Activated naive CD8-positive, alpha-beta T cell (primary cell): ENCODE measurements around the gene ADAM10.

Source experiments
- H3K27ac Mint-ChIP-seq: one replicate; pipeline ENCODE4 v1.8.0; 2021; ENCODE audit warnings: mixed read lengths
- H3K27me3 Mint-ChIP-seq: one replicate; pipeline ENCODE4 v1.8.0; 2021; ENCODE audit warnings: mixed read lengths
- H3K36me3 Mint-ChIP-seq: one replicate; pipeline ENCODE4 v1.8.0; 2021; ENCODE audit warnings: mixed read lengths
- H3K4me1 Mint-ChIP-seq: one replicate; pipeline ENCODE4 v1.8.0; 2021; ENCODE audit warnings: low read depth, mixed read lengths
- H3K4me3 Mint-ChIP-seq: one replicate; pipeline ENCODE4 v1.8.0; 2021; ENCODE audit warnings: mild to moderate bottlenecking, mixed read lengths
- H3K9me3 Mint-ChIP-seq: one replicate; pipeline ENCODE4 v1.8.0; 2021; ENCODE audit warnings: low read depth, mixed read lengths

The ADAM10 gene

DNA sequence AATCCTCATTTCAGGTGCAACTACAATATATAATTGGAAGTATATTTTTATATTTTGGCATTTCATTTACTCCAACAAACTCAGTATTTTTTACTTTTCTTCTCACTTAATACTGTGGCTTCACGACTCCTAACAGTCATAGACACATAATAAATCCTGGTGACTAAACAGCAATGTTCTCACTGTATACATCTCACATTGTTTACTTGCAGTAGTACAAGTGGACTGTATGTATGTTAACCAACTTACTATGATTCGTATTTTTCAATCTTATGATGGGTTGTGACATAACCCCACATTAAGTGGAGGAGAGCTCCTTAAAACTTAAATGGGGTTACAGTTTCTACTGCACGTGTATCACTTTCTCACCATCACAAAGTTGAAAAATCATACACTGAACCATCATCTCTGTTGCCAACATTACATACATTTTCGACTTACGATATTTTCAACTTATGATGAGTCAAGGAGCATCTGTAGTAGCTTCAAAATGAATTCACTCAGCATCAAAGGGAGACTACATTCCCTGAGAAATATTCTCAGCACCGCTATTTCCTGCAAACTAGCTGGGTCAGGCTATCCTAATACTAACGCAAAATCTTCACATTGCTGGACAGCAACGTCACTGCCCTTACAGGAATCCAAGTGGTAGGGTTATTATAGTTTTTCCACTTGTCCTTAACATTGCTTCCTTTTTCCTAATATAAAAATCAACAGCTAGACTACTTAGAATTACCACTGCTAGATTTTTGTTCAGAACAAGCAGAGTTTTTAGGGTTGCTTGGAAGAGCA, 7.3 kb downstream of the ADAM10 start:
- no peaks in the 10 kb centered on the region for H3K27me3 Mint-ChIP-seq
- H3K27ac Mint-ChIP-seq: peak overlapping the region; percentile 17
- peaks cover 74% of the 10 kb centered on the region for H3K4me1 Mint-ChIP-seq
- no peak overlapping the region for H3K4me3 Mint-ChIP-seq
- H3K9me3 Mint-ChIP-seq: no peaks in the 10 kb centered on the region
- H3K36me3 Mint-ChIP-seq: no peaks in the 10 kb centered on the region

DNA sequence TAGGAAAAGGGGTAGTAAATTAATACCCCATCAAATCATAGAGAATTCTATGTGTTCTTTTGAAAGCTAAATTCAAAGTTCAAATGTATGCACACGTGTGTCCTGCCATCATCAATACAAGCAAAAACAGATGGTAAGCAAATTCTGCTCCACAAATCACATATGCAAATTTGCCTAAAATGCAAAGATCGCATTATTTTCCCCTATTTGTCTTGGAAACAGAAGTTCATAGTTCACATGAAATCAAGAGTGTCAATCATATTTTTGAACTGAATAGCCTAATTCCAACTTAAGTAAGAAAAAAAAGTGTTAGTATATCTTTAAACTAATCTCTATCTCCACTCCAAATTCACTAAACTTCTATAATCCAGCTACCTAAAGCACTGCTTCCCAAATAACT, 8.5 kb downstream of the ADAM10 start:
- H3K27ac Mint-ChIP-seq: no peak overlapping the region
- H3K36me3 Mint-ChIP-seq: no peaks in the 10 kb centered on the region
- no peak overlapping the region for H3K4me3 Mint-ChIP-seq
- peaks cover 79% of the 10 kb centered on the region for H3K4me1 Mint-ChIP-seq
- no peaks in the 10 kb centered on the region for H3K9me3 Mint-ChIP-seq
- H3K27me3 Mint-ChIP-seq: no peaks in the 10 kb centered on the region

- peaks cover 78% of the 10 kb centered on the region for H3K4me1 Mint-ChIP-seq
- no peaks in the 10 kb centered on the region for H3K9me3 Mint-ChIP-seq
- no peak overlapping the region for H3K4me3 Mint-ChIP-seq
- H3K27ac Mint-ChIP-seq: no peak overlapping the region
- H3K27me3 Mint-ChIP-seq: no peaks in the 10 kb centered on the region
- no peaks in the 10 kb centered on the region for H3K36me3 Mint-ChIP-seq
Measured at GRCh38 chr15:58740436-58740835, 9.1 kb downstream of the ADAM10 start.

DNA sequence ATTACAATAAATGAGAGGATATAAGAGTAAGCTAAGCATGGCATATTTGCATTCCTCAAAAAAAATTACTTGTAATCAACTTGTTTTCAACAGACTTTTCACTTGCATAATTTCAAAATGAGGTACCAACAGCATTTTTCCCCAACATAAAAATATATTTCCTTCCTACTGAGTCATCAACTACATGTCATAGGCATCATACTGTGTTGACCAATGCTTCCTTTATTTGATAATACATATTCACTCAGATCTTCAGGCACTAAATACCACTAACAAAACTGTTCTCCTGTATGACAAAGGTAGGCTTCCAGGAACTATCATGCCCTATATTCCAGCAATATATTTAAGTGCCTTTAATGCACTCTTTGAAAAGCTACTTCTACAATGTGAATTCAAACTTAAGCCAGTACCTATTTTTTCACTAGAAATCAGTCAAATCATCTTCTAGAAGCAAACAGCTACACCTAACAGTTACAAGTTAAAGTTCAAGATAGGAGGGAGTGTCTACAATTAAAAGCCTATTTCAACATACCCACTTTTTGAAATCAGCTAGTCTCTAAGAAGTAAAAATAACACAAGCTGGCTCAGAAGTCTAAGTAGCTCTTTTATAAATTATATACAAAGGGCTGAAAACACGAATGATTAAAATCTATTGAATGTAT, 11.3 kb downstream of the ADAM10 start:
- Mint-ChIP-seq H3K27ac (peak overlapping the region; percentile 82), H3K36me3 (no peaks in the 10 kb centered on the region), H3K4me1 (peaks cover 73% of the 10 kb centered on the region), H3K4me3 (peak overlapping the region; percentile 55), H3K9me3 (no peaks in the 10 kb centered on the region), H3K27me3 (no peaks in the 10 kb centered on the region)

- Mint-ChIP-seq H3K4me3 (no peak overlapping the region), H3K36me3 (peaks cover 3% of the 10 kb centered on the region), H3K4me1 (peaks cover 73% of the 10 kb centered on the region), H3K9me3 (no peaks in the 10 kb centered on the region), H3K27me3 (no peaks in the 10 kb centered on the region), H3K27ac (peak overlapping the region; percentile 55)
Measured at GRCh38 chr15:58737298-58737697, 12.2 kb downstream of the ADAM10 start.

- H3K27ac Mint-ChIP-seq: no peak overlapping the region
- peaks cover 3% of the 10 kb centered on the region for H3K36me3 Mint-ChIP-seq
- no peak overlapping the region for H3K4me3 Mint-ChIP-seq
- no peaks in the 10 kb centered on the region for H3K27me3 Mint-ChIP-seq
- H3K9me3 Mint-ChIP-seq: no peaks in the 10 kb centered on the region
- peaks cover 72% of the 10 kb centered on the region for H3K4me1 Mint-ChIP-seq
Measured at GRCh38 chr15:58736018-58736643, 13.4 kb downstream of the ADAM10 start.

DNA sequence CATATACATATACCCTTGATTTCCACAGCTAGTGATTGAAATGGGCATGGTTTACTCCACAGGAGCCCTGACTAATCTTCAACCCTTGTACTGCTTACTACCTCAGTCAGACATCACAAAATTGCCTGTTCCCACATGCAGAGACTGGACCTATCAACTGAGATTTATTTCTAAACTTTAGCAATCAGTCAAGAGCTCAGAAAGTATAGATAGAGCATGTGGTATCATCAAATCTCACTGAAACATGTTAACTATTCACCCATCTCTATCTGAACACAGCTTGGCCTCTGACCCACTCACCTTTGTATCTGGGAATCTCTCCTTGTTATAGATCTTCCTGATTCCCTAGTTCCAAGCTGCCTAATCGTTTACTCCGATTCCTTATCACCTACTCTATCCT, 14.6 kb downstream of the ADAM10 start:
- H3K27ac Mint-ChIP-seq: peak overlapping the region; percentile 62
- peaks cover 3% of the 10 kb centered on the region for H3K36me3 Mint-ChIP-seq
- H3K4me1 Mint-ChIP-seq: peaks cover 78% of the 10 kb centered on the region
- no peaks in the 10 kb centered on the region for H3K27me3 Mint-ChIP-seq
- no peak overlapping the region for H3K4me3 Mint-ChIP-seq
- no peaks in the 10 kb centered on the region for H3K9me3 Mint-ChIP-seq

- peak overlapping the region; percentile 37 for H3K27ac Mint-ChIP-seq
- peaks cover 3% of the 10 kb centered on the region for H3K36me3 Mint-ChIP-seq
- H3K4me3 Mint-ChIP-seq: no peak overlapping the region
- no peaks in the 10 kb centered on the region for H3K9me3 Mint-ChIP-seq
- H3K4me1 Mint-ChIP-seq: peaks cover 75% of the 10 kb centered on the region
- H3K27me3 Mint-ChIP-seq: no peaks in the 10 kb centered on the region
Measured at GRCh38 chr15:58732625-58733363, 16.7 kb downstream of the ADAM10 start.

DNA sequence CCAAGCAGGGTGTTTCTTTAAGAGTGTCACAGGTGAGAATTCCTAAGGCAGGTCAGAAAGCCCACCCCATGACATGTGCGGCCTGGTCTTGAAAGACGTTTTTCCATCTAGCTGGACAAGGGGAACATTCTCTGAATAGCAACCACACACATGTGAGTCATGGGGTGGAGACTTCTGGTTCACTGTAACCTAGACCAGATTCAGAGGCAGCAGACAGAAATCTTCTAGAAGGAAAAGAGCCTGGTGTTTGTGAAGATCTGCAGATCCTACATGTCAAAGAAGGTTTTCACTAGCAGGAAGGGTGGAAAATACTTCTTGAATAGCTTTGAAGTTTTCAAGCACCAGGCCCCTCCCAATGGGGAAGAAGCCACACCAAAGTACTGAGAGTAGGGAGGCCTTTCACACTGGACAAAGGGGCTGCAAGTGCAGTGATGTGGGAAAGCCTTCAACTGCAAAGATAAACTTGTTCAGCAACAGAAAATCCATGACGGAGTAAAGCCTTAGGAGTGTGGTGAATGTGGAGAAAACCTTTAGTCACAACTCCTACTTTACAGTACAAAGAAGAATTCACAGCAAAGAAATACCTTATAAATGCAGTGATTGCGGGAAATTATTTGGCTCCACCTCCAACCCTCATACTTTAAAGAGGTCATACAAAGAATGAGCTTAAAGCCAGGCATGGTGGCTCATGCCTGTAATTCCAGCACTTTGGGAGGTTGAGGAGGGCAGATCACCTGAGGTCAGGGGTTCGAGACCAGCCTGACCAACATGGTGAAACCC, 17.6 kb downstream of the ADAM10 start:
- Mint-ChIP-seq H3K27me3 (no peaks in the 10 kb centered on the region), H3K27ac (peak overlapping the region; percentile 61), H3K9me3 (no peaks in the 10 kb centered on the region), H3K4me1 (peaks cover 72% of the 10 kb centered on the region), H3K4me3 (peak overlapping the region; percentile 32), H3K36me3 (peaks cover 3% of the 10 kb centered on the region)

GRCh38 chr15:58726867-58727266, 22.6 kb downstream of the ADAM10 start:
- Mint-ChIP-seq H3K4me1 (peaks cover 56% of the 10 kb centered on the region), H3K27me3 (no peaks in the 10 kb centered on the region), H3K9me3 (no peaks in the 10 kb centered on the region), H3K4me3 (no peak overlapping the region), H3K36me3 (peaks cover 3% of the 10 kb centered on the region), H3K27ac (no peak overlapping the region)

GRCh38 chr15:58724466-58724865, 25.0 kb downstream of the ADAM10 start:
- peaks cover 56% of the 10 kb centered on the region for H3K4me1 Mint-ChIP-seq
- peak overlapping the region; percentile 4 for H3K27ac Mint-ChIP-seq
- no peaks in the 10 kb centered on the region for H3K27me3 Mint-ChIP-seq
- no peak overlapping the region for H3K4me3 Mint-ChIP-seq
- peaks cover 7% of the 10 kb centered on the region for H3K36me3 Mint-ChIP-seq
- H3K9me3 Mint-ChIP-seq: no peaks in the 10 kb centered on the region

- H3K9me3 Mint-ChIP-seq: no peaks in the 10 kb centered on the region
- H3K4me1 Mint-ChIP-seq: peaks cover 23% of the 10 kb centered on the region
- peaks cover 16% of the 10 kb centered on the region for H3K36me3 Mint-ChIP-seq
- no peaks in the 10 kb centered on the region for H3K27me3 Mint-ChIP-seq
- H3K27ac Mint-ChIP-seq: no peak overlapping the region
- H3K4me3 Mint-ChIP-seq: no peak overlapping the region
Measured at GRCh38 chr15:58717357-58717756, 32.1 kb downstream of the ADAM10 start.

DNA sequence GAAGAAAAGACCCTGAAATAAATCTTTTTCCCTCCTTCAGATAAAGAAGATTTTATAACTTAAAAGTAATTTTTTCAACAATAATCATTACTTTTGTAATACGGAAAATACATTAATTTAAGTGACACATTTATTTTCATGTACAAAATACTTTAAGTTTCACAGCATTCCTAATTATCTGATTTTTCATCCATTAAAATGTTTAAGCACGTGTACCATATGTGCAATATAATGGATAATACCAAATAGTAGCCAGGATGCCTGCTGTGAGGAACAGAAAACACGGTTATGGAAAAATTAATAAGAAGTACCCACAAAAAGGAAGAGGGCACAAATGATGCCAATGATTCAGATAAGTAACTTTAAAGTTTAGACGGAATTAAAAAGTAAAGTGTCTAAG, 33.5 kb downstream of the ADAM10 start:
- no peak overlapping the region for H3K4me3 Mint-ChIP-seq
- peaks cover 16% of the 10 kb centered on the region for H3K36me3 Mint-ChIP-seq
- peaks cover 24% of the 10 kb centered on the region for H3K4me1 Mint-ChIP-seq
- H3K27ac Mint-ChIP-seq: no peak overlapping the region
- no peaks in the 10 kb centered on the region for H3K27me3 Mint-ChIP-seq
- no peaks in the 10 kb centered on the region for H3K9me3 Mint-ChIP-seq

GRCh38 chr15:58715266-58715917, 34.1 kb downstream of the ADAM10 start:
- Mint-ChIP-seq H3K9me3 (no peaks in the 10 kb centered on the region), H3K4me1 (peaks cover 23% of the 10 kb centered on the region), H3K36me3 (peaks cover 14% of the 10 kb centered on the region), H3K27me3 (no peaks in the 10 kb centered on the region), H3K27ac (no peak overlapping the region), H3K4me3 (no peak overlapping the region)
